GM20431 (cell line): ENCODE data around the gene DCPS.

Source experiments
- in situ Hi-C: fragments of 300-500 bp; cut with MseI, MboI; formaldehyde crosslinking; loops from one replicate; pipeline ENCODE4 v1.15.0; 2020; ENCODE audit warnings: low sequenced_read_pairs; ENCODE audit not compliant: unreplicated experiment

DCPS gene

GRCh38 chr11:126318574-126319373 is 14.9 kb downstream of the DCPS start:
- in situ Hi-C loops = no loop called here

DNA sequence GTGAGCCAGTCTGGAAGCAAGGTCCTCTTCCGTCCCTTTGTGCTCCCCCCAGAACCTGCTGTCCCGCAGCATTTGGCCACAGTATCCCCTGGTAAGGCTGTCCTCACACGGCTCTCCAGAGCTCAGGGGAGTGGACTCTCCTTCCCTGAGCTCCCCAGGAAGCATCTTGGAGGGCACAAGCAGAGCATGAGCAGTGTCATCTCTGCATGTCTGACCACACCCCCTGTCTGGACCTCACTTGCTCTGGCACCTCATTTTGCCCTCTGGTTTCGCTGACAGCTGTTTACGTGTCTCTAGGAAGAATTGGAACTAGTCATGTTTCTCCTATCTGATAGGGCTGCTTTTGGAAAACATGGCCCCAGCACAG is 15.5 kb downstream of the DCPS start:
- in situ Hi-C loops = no loop called here

DNA sequence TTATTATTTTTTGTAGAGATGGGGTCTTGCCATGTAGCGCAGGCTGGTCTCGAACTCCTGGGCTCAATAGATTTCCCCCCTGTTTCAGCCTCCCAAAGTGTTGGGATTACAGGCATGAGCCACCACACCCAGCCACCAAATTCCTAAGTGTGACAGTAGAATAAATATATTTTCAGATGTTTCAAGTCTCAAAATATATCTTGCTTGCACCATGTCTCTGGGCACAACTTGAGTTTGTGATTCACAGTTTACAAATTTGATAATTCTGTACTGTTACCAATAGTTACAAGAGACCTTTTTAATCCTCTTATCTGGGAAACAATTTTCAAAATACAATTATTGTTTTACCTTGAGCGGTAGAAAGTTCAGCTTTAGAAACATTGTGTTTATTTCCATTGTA is 19.1 kb downstream of the DCPS start:
- in situ Hi-C loops = no loop called here

DNA sequence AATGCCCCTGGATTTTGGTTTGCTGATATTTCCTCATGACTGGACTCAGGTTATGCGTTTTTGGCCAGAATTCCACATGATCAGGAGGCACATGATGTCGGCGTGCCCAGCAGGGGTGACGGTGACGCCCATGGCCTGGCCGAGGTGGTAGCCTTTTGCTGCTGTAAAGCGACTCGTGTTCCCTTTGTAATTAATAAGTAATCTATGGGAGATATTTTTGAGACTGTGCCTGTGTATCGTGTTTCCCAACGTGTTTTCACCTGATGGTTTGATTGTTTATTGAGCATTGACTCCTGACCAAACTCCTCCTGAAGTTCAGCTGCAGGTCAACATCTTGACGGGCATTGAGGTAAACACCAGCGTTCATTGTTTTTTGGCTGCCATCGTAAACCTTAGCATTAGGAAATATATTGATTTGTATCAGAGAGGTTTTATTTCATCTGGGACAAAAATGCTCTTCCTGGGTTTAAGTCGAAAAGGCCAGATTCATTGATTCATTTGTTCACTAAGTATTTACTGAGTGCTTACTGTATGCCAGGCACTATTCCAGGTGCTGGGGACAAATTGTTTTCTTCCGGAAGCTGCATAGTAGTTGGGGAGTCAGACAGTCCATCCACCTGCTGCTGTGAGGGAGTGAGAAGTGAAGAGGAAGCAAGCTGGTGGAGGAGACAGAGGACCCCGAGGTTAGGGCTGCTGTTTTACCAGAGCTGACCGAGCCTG is 23.6 kb downstream of the DCPS start:
- in situ Hi-C loops = no loop called here

DNA sequence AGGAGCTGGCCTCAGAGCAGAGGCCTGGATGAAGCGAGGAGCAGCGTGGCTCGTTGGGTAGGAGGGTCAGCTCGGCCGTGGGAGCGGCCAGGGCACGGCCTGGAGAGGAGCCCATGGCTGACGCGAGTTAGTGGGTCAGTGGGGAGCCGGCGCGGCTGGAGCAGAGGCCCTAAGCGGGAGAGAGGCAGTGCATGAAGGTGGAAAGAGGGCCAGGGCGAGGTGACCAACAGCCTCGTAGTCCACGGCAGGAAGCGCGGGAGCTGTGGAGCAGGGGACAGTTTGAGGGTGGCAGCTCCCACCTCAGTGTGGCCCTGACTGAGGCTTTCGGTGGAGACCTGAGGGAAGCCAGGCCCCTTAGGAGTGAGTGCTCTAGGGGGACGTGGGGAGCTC is 24.1 kb downstream of the DCPS start:
- in situ Hi-C loops = no loop called here

GRCh38 chr11:126328444-126328843 is 24.6 kb downstream of the DCPS start:
- in situ Hi-C loops = no loop called here

DNA sequence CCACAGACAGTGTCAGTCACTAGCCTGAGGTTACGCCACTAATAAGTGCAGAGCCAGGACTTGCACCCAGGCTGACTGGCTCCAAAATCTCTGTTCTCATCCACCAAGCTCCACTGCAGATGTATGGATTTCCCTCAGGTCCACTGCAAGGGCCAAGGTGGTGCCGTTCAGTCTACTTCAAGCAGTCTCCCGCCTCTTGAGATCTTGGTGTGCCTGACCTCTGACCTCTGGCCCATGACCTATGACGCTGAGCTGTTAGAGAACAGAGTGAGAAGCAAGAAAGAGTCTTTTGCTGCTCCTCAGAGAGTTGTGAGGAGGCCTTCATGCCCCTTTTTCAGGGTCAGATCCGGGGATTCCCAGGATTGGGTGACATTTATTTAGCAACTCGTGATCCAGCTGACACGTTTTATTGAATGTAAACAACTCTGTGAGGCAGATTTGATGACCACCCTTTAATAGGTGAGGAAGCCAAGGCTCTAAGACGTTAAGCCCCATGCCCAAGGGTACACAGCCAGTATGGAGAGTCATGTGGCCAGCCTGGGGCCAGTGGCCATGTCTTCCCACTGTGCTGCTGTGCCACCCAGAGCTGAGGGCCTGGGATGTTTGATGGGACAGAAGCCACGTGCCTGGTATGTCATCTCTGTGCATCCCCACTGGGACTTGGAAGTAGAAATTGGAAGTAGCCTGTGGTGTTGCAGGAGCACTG is 25.2 kb downstream of the DCPS start:
- in situ Hi-C loops = no loop called here

- in situ Hi-C loops = no loop called here
Observed at GRCh38 chr11:126329644-126330211, 25.9 kb downstream of the DCPS start.

GRCh38 chr11:126331286-126331685 is 27.4 kb downstream of the DCPS start:
- in situ Hi-C loops = no loop called here

DNA sequence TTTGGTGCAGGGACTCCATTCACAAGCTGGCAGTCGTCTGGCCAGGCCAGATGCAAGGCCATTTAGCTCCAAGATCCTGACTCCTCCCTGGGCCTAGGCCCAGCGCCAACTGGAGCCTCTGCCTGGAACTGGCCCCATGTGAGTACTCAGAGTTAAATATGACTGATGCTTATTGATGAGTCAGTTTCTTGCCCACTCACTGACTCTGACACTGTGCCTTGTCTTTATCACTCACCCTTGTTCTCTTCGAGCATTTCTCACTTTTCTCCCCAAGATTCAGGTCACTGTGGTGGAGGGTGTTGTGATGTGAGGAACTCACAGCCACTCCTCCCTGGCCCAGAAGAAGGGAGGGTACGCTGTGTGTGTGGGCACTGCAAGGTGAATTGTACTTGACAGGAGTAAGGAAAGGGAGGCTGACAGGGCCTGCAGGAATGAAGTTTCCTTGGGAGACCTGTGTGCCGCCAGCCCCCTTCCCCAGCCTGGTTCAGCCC is 28.4 kb downstream of the DCPS start:
- in situ Hi-C loops = no loop called here

DNA sequence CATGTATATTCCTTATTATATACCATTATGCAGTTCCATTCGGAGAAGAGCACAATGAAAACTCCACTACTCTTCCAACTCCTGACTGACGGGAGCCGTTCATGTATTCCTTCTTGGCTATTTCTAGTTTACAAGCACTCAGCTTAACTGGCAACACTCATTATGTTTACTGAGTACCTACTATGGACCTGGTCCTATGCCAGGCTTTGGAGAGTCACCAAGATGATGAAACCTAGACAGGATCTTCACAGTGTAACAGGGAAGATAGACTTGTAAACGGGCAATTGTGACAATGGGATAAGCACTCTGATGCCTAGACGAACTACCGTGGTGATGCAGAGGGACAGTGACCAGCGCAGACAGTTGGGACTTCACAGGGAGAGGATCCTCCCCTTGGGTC is 29.3 kb downstream of the DCPS start:
- in situ Hi-C loops = no loop called here

DNA sequence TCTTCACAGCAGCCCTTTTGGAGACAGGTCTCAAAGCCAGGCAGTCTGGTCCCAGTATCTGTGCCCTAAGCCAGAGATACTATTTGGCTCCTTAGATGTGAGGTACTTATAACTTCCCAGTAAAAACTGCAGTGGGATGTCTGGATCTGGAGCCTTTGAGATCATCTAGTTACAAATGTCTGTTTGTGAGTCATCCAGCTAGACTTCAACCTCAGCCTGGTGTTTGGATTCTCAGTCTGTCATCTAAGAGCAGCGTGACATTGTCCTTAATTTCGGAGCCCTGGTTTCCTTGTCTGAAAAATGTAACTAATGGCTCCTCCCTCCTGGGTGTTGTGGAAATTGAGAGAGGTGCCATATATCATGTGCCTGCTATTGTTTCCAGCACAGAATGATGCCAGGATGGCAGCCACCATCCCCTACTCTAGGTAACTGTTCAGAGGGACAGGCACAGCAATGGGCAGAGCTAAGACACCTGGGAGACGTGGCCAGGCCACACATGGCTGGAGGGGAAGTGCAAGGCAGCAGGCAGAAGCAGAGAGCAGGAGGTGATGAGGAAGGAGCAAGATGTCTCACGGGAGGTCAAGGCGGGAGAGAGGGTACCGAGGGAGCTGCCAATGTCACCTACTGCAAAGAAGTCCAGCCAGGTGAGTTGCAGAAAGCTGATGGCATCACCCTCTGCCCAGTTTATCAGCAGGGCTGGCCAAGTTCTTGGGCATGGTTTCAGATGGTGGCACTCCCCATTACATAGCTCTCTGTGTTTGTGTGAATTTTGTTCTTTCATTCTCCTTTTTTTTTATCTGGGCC is 31.0 kb downstream of the DCPS start:
- in situ Hi-C loops = no loop called here

DNA sequence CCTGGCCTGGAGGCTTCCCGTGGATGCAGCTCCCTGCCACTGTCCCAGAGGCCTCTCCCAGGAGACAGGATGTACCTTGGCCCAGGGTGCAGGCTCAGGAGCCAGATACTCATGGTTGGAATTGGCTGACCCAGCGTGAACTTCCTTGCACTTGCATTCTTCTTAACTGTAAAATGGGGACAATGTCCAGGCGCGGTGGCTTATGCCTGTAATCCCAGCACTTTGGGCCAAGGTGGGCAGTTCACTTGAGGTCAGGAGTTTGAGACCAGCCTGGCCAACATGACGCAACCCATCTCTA is 31.6 kb downstream of the DCPS start:
- in situ Hi-C loops = no loop called here

DNA sequence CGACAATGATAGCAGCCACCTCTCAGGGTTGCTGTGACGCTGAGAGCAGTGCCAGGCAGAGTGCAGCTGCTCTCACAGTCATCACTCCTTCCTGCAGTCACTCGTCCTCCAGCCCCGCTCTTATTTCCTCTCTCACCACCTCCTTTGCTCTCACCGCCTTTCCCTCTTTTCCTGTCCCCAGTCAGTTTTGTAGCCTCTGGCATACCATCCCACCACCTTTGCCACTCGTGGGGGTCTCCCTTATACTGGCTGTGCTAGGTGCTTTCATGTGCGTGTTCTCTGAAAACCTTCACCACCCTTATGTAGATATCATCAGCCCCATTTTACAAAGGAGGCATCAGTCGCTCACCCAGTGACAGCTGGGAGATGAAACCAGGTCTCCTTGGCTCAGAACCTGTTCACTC is 32.3 kb downstream of the DCPS start:
- in situ Hi-C loops = no loop called here

DNA sequence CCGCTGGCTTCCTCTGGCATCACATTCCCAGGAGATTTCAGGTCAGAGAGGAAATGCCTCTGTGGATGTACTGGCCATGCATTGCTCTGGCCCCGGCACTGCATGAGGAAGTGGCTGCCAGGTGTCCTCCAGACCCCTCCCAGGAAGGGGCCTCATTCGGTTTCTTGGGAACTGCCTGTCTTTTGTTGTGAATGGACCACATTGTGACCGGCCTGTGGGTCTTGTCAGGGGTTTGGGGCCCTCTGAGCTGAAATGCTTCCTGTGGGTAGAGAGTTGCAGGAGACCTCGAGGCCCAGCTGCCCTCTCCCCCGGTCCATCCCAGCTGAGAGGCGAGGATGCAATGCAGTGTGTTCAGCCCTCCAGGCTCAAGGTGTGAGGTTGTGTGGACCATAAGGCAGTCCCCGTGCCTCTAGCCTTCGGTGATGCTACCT is 32.8 kb downstream of the DCPS start:
- in situ Hi-C loops = no loop called here

- in situ Hi-C loops = no loop called here
Observed at GRCh38 chr11:126337126-126337473, 33.2 kb downstream of the DCPS start.

DNA sequence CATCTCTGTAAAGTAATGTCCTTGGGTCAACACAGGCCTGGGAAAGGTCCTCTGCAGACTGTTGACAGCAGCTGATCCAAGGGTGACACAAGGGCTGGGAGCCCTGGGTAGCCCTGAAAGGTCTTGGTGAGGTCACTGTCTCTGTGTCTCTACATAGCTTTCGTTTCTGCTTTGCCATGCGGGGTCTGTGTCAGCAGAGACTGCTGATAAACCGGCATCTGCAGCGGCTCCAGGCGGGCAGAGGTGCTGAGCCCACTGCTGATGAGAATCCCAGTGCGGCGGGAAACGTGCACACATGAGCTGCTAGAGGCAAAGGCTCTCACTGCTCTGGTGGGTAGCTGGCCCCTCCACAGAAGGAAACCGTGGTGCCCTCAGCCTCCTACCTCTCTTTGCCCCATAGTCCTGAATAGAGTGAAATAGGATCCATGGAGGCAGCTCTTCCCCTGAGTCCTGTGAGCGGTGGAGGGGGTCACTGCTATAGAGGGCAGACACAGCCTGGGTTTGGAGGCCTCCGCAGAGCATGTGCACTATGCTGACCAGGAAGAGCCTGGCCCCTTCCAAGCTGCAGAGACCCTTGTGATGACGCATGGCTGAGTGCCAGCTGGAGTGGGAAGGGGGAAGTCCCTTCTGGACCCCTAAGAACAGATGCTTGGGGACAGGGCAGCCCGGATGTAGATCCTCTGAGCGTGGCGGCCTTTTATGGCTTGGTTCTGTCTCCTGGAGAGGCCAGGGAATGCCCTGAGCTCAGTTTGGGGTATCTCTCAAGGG is 33.8 kb downstream of the DCPS start:
- in situ Hi-C loops = no loop called here

GRCh38 chr11:126338346-126339055 is 34.6 kb downstream of the DCPS start:
- in situ Hi-C loops = no loop called here
